ENCODE results near the gene MYO10. TPM values are rescaled to one million over a fixed set of nuclear protein-coding genes. Genes with fewer than 3 reads are reported as not detected.

MYO10 gene
- total and polyA plus RNA-seq, 2 of the 8 experiments (the other 6 are each of a cell fraction or from before 2014, with no cell fraction given) = 21.5 to 107 TPM

DNA sequence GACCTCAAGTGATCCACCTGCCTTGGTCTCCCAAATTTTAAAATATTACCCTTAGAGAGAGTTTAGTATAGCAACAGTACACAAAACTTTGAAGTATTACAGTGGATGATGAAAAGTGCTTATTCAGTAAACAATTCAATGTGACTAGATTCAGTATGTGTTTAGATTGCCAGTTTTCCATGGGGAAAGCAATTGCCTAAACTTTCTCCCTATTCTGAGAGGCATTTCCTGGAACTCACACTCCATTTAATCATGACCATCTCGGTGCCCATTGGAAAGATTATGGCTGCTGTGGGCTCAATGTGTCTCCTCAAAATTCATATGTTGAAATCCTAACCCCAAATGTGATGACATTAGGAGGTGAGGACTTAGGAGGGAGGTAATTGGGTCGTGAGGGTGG is 38.9 kb upstream of the MYO10 start:
- Histone ChIP-seq H3K4ac (replicated peaks; ENCODE audit: insufficient read length, low read depth, low read length) (no peak overlapping the region), H3K9me3 (ENCODE audit: insufficient read depth in 2 of 2, low read depth in 1 of 2, low read length in 1 of 2) (no peaks in the 10 kb centered on the region), H3K4me1 (replicated peaks in 1 of 4; ENCODE audit: control insufficient read depth in 3 of 4, insufficient read depth in 4 of 4, low read length in 3 of 4) (no peaks in the 10 kb centered on the region), H2AFZ (ENCODE audit: low read length) (no peak overlapping the region), H4K91ac (replicated peaks; ENCODE audit: insufficient read length, low read length) (no peak overlapping the region), H4K5ac (ENCODE audit: insufficient read length, low read depth, low read length) (no peak overlapping the region), H3K79me2 (ENCODE audit: control insufficient read depth in 1 of 2, insufficient read depth in 2 of 2, low read length in 2 of 2) (no peaks in the 10 kb centered on the region), H2BK12ac (ENCODE audit: low read depth, low read length) (no peak overlapping the region), H3K23ac (ENCODE audit: insufficient read length) (no peak overlapping the region), H2BK20ac (ENCODE audit: low read length) (no peak overlapping the region), H2BK120ac (replicated peaks; ENCODE audit: low read depth, low read length) (no peak overlapping the region), H3K56ac (replicated peaks; ENCODE audit: insufficient read length, low read depth, low read length) (no peak overlapping the region), H4K8ac (ENCODE audit: extremely low read depth, insufficient read depth, low read length) (no peak overlapping the region), H3K79me1 (ENCODE audit: low read depth, low read length) (no peaks in the 10 kb centered on the region), H3K27me3 (replicated peaks in 1 of 4; ENCODE audit: control insufficient read depth in 3 of 4, extremely low read depth in 1 of 4, insufficient read depth in 3 of 4, low read length in 3 of 4) (no peaks in the 10 kb centered on the region), H3K23me2 (ENCODE audit: low read depth, low read length) (no peaks in the 10 kb centered on the region), H3K36me3 (ENCODE audit: control insufficient read depth in 2 of 4, insufficient read depth in 4 of 4, low read length in 3 of 4) (no peaks in the 10 kb centered on the region), H2BK5ac (ENCODE audit: low read depth, low read length) (no peak overlapping the region), H3K4me3 (ENCODE audit: extremely low read depth in 1 of 4, insufficient read depth in 2 of 4, low read depth in 3 of 4, low read length in 4 of 4) (no peak overlapping the region), H4K20me1 (replicated peaks in 1 of 2; ENCODE audit: control insufficient read depth in 1 of 2, insufficient read depth in 2 of 2, low read length in 2 of 2) (no peaks in the 10 kb centered on the region), H3K14ac (ENCODE audit: insufficient read length) (no peak overlapping the region), H3K18ac (ENCODE audit: extremely low read depth, low read length) (no peak overlapping the region), H3K9ac (replicated peaks in 1 of 4; ENCODE audit: extremely low read depth in 1 of 4, low read depth in 3 of 4, low read length in 3 of 4) (no peak overlapping the region), H3K4me2 (ENCODE audit: insufficient read depth in 1 of 2, low read depth in 2 of 2, low read length in 2 of 2) (no peak overlapping the region), H2BK15ac (ENCODE audit: low read length) (no peak overlapping the region), H2AK5ac (ENCODE audit: low read depth, low read length) (no peak overlapping the region), H3K27ac (ENCODE audit: low read depth, low read length) (no peak overlapping the region)
- DNase-seq (ENCODE audit: low read depth in 1 of 2, low spot score in 2 of 2) (no peak), FAIRE-seq (no peak)
- CTCF ChIA-PET (ENCODE audit: partially characterized antibody) = interaction anchor here (1.7 kb wide), 1 partner anchor 215 kb away, joined by 8 read pairs; no protein-coding TSS in a partner anchor
- WGBS, 2 experiments (ENCODE audit: extremely low coverage in 1 of 2, insufficient coverage in 1 of 2, insufficient read length in 1 of 2, insufficient replicate concordance in 2 of 2, low coverage in 1 of 2, low lambda C conversion rate in 2 of 2, missing lambda C conversion rate in 1 of 2) = 85% methylated on average over 2 of the region's 2 CpGs; no CpG with 5 or more reads in 1 of the 2 experiments
- POLR2A ChIA-PET (ENCODE audit: partially characterized antibody) = no interaction called here
- TF ChIP-seq RAD21 (IDR thresholded peaks at IDR 0.05 in 1 of 2, conservative IDR thresholded peaks at IDR 0.05 in 1 of 2; ENCODE audit: low read depth in 2 of 2, low read length in 2 of 2) (no peak), CBX8 (IDR thresholded peaks at IDR 0.05; ENCODE audit: borderline replicate concordance, low read depth, low read length) (no peak), EZH2 (IDR thresholded peaks at IDR 0.05; ENCODE audit: low read depth, low read length, severe bottlenecking) (no peak), KDM1A (IDR thresholded peaks at IDR 0.05; ENCODE audit: borderline replicate concordance, low read length) (no peak), SIX5 (IDR thresholded peaks at IDR 0.05; ENCODE audit: low read depth, low read length) (no peak)
